ENCODE results near the gene MAP4K4.

The MAP4K4 gene

GRCh38 chr2:101818531-101819451 lies 121.3 kb downstream of the MAP4K4 start:
- FAIRE-seq, result no peak

DNA sequence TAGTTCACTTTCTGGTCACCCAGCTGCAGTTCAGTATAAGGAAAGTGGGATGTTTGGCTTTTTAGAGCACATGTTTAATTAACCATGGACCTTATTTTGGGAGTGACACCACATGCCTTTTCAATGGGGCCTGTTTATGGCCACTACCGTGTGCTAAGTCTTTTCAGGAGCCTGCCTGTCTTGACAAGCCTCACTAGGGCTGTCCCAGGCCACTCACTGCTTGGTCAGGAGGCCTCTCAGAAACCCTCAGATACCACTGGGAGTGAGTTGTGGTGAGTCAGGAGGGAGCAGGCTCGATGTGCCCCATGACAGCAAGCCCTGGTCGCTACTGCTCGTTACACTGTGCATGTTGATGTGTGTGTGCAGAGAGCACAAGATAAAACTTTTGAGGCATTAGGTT lies 123.0 kb downstream of the MAP4K4 start:
- no peak for FAIRE-seq

DNA sequence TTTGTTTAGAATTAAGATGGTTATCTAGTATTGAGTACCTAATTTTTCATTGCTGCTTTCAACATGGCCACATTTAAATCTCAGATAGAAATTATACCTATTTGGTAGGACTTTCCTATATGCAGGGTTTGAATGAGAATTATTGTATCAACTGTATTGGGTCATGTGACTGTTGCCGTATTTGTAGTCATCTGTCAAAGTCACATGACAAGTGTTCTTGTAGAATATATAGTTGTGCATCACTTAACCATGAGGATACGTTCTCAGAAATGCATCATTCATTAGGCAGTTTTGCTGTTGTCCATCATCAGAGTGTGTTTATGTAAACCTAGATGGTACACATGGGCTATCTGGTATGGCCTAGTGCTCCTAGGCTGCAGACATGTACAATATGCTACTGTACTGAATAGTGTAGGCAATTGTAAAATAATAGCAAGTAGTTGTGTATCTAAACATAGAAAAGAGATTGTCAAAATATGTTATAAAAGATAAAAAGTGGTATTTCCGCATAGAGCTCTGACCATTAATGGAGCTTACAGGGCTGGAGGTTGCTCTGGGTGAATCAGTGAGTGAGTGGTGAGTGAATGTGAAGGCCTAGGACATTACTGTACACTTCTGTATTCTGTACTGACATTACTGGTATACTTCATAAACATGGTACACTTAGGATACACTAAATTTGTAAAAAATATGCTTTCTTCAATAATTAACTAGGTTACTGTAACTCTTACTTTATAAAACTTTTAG lies 123.7 kb downstream of the MAP4K4 start:
- no peak for FAIRE-seq

DNA sequence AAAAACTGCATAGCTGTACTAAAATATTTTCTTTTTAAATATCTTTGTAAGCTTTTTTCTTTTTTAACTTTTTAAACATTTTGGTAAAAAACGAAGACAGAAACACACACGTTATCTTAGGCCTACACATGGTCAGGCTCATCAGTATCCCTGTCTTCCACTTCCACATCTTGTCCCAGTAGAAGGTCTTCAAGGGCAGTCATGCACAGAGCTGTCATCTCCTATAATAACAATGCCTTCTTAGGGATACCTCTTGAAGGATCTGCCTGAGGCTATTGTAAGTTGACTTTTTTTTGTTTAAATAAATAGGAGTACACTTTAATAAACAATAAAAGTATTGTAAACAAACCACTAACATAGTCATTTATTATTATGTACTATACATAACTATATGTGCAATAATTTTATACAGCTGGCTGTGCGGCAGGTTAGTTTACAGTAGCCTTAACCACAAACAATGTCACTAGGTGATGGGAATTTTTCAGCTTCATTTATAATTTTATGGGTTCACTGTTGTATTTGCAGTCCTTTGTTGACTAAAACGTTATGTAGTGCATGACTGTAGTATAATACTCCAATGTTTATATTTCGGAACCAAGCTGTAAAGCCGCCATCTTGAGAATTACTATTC lies 124.4 kb downstream of the MAP4K4 start:
- no peak for FAIRE-seq

GRCh38 chr2:101823347-101823791 lies 125.9 kb downstream of the MAP4K4 start:
- FAIRE-seq, result no peak

GRCh38 chr2:101823859-101824258 lies 126.4 kb downstream of the MAP4K4 start:
- no peak for FAIRE-seq

- no peak for FAIRE-seq
These were observed 129.2 kb downstream of the MAP4K4 start for GRCh38 chr2:101826716-101827115.

GRCh38 chr2:101827246-101827645 lies 129.7 kb downstream of the MAP4K4 start:
- FAIRE-seq, result no peak

GRCh38 chr2:101828257-101828656 lies 130.8 kb downstream of the MAP4K4 start:
- no peak for FAIRE-seq

DNA sequence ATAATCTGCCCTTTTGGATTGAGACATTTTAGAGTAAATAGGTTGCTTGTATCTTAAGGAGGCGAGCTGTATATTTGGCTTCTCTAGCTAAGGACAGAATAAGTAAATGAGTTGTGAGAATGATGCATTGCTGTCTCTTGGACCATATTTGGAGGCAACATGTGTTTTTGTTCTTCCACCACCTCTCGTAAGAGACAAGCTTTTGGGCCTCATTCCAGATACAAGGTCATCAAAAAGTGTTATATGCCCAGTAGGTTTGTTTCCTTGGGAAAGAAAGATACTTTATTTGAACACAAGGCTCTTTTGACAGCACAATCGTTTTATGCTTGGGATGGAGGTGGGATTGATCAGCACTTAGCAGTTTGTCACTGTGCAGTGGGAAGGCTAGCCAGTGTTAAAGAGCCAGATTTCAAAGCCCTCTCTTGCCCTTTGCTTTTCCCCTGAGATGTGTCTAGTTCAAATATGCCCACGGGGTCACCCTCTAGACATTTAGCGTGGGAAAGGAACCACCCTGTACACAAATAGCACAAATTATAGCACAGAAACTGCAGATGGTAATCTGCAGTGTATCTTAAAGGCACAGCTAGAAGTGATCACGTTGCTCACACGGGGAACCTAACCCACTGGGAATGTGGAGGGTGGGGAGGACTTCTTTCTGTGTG lies 131.3 kb downstream of the MAP4K4 start:
- FAIRE-seq, result no peak

DNA sequence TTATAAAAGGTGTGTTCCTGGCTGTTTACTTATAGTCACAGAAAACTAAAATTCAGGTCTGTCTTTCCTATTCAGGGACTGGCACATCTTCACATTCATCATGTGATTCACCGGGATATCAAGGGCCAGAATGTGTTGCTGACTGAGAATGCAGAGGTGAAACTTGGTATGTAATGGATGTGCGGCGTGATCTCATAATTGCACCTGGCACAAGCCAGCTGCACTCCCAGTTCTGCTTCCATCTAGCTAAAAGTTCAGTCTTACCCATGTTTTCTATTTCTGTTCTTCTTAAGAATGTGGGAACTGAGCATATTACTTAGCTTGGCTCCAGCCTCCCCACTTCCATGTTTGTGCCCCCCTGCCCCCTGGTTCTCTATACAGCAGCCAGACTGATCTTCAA lies 131.9 kb downstream of the MAP4K4 start:
- FAIRE-seq, result no peak

DNA sequence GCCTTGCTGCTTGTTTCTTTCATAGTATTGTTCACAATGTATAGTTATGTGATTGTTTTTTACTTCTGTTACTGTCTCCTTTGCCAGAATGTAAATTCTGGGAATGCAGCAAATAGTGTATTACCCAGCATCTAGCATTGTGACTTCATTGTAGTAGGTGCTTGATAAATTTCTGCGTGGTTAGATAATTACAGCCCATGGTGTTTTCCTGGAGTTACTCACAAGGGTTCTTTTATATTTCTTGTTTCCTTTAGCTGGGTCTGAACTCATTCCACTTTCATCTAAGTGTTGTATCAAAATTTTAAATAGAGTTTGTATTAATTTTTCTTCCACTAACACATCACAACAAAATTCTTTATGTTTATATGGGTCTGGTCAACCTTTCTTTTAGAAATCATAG lies 132.6 kb downstream of the MAP4K4 start:
- FAIRE-seq, result no peak

GRCh38 chr2:101830555-101830954 lies 133.0 kb downstream of the MAP4K4 start:
- FAIRE-seq, result no peak

- no peak for FAIRE-seq
These were observed 133.9 kb downstream of the MAP4K4 start for GRCh38 chr2:101831351-101831865.

GRCh38 chr2:101832114-101832513 lies 134.6 kb downstream of the MAP4K4 start:
- peak; percentile 93 for FAIRE-seq

DNA sequence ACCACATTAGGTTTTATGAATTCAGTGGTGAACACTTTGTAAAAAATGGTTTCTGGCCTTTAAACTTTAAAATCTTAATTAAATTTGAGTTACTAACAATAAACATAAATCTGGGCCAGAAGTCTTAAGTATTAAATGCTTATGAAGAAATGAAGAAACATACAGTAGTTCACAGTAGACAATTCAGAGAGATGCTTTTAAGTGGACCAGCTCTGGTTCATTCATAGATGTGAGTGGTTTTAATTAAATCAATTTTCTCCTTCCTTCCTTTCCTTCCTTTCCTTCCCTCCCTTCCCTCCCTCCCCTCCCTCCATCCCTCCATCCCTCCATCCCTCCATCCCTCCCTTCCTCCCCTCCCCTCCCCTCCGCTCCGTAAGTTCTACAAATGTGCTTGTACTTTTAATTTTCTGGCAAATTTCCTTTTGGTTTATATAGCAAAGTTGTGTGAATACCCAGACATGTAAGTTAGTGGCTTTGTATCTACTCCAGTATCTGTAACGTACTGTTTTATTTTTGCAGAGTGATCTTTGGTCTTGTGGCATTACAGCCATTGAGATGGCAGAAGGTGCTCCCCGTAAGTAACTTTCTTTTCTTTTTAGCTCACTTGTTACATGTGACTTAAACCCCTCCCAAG lies 136.5 kb downstream of the MAP4K4 start:
- FAIRE-seq, result no peak

DNA sequence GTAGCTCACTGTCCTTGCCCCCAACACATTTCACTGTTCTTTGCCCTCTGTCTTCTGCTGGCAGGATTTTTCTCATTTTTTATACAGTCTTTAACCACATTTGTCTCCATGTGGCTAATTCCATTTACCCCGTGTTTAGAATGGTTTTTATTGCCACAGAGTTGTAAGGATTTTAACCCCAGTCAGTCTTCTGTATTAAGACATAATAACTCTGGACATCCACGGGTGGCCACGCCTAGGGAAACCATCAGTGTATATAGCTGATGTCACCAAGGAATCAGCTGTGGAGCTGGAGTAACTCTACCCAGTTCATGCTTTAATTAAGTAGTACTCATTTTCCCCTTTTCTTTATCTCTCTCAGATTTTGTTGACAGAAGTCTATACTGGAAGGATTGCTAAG lies 139.8 kb downstream of the MAP4K4 start:
- no peak for FAIRE-seq

DNA sequence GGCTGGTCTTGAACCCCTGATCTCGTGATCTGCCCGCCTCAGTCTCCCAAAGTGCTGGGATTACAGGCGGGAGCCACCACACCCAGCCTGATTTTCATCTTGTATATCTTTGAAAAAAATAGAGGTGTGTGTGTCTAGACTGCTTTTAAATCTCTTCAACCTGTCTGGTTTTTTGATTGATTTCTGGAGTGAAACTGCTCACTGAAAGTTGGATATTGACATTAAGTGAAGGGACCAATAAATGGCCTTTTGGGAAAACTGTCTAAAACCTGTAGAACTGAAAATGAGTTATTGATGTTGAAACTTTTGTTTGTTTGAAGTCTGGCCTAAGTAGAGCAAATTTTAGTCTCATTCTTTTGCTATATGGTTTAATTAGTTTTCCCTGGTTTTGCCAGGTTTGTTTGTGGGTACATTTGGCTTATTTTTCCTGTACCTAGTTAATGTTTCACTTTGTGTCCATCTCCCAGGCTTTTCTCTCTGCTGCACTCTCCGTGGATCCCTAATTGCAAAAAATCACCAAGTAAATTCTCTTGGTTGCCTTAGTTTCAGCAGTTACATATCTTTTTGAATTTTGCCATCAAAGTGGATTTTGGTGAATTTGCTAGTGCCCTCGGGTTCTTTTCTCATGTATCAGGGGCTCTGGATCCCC lies 144.3 kb downstream of the MAP4K4 start:
- FAIRE-seq, result no peak

- FAIRE-seq, result no peak
These were observed 145.0 kb downstream of the MAP4K4 start for GRCh38 chr2:101842471-101842870.

GRCh38 chr2:101843048-101843447 lies 145.5 kb downstream of the MAP4K4 start:
- FAIRE-seq, result no peak

DNA sequence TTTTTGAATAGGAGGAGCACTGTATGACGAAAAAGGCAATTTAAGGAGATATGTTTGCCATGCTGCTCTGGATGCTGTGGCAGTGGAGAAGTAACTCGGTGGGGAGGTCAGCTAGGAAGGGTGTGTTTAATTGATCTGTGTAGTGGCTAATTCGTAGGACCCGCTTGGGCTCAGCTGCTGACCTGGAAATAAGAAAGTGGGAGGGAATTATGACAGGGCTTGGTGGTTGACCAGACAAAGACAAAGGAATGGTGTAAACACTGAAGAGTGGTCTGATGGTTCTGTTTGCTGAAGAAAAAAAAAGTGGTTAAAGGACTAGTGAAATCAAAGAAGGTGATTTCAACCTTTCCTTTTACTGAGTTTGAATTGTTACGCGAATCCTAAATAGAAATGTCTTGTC lies 146.0 kb downstream of the MAP4K4 start:
- FAIRE-seq, result no peak

All from A204.1 (cell line).